Measurements from ENCODE around the gene HSPBAP1.

The HSPBAP1 gene

DNA sequence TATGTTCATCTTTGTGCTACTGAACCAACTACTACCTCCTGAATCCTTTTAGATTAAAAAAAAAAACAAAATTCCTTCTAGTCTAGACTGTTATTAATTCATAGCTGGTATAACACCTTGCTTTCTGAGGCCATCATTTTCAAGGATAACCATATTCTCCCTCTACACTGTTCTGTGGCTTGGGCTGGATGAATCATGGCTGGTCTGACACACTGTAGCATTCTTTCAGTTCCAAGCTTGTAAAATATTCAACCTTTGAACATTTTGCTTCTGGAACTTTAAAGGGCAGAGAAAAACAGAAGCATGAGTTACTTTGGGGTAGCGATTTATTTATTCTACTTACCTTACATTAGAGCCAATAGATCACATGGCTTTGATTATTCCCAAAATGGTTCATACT, 7.6 kb downstream of the HSPBAP1 start:
- Histone ChIP-seq H2BK120ac (ENCODE audit: low read depth, low read length) (no peak overlapping the region), H3K36me3 (replicated peaks in 1 of 2; ENCODE audit: control insufficient read depth in 2 of 2, insufficient read depth in 2 of 2, low read length in 2 of 2) (no peaks in the 10 kb centered on the region), H2BK15ac (ENCODE audit: low read length) (no peak overlapping the region), H2AFZ (ENCODE audit: low read length) (no peak overlapping the region), H3K14ac (ENCODE audit: low read length) (no peak overlapping the region), H3K79me1 (ENCODE audit: low read depth, low read length) (no peaks in the 10 kb centered on the region), H3K23ac (ENCODE audit: low read depth, low read length, poor library complexity) (no peak overlapping the region), H3K4me1 (ENCODE audit: control insufficient read depth in 2 of 2, insufficient read depth in 1 of 2, low read depth in 1 of 2, low read length in 2 of 2) (no peaks in the 10 kb centered on the region), H2AK5ac (ENCODE audit: low read depth, low read length) (no peak overlapping the region), H3K18ac (ENCODE audit: low read length) (no peak overlapping the region), H4K91ac (ENCODE audit: low read depth, low read length, poor library complexity) (no peak overlapping the region), H3K27ac (replicated peaks; ENCODE audit: low read length) (no peak overlapping the region), H2BK5ac (ENCODE audit: low read length) (no peak overlapping the region), H3K4me2 (ENCODE audit: insufficient read depth, low read length, poor library complexity, severe bottlenecking) (no peak overlapping the region), H3K9me3 (replicated peaks in 1 of 2; ENCODE audit: control insufficient read depth in 2 of 2, insufficient read depth in 1 of 2, low read depth in 1 of 2, low read length in 2 of 2) (peaks cover 2 to 4% of the 10 kb centered on the region in 2 donors), H2BK12ac (ENCODE audit: low read length) (no peak overlapping the region), H3K4ac (ENCODE audit: low read length) (no peak overlapping the region), H4K8ac (ENCODE audit: low read depth, low read length) (no peak overlapping the region), H3K9ac (ENCODE audit: low read depth, low read length, poor library complexity) (no peak overlapping the region), H3K4me3 (ENCODE audit: low read length in 2 of 2) (no peak overlapping the region), H3K27me3 (ENCODE audit: control insufficient read depth in 3 of 3, insufficient read depth in 3 of 3, low read depth in 1 of 3, low read length in 3 of 3) (no peaks in the 10 kb centered on the region)
- DNase-seq (ENCODE audit: low spot score), result no peak
- WGBS, 2 donors (ENCODE audit: extremely low coverage in 2 of 2, insufficient read length in 2 of 2, insufficient replicate concordance in 1 of 2), result no CpG with 5 or more reads among the region's 1 CpG

GRCh38 chr3:122785231-122785630, 8.4 kb downstream of the HSPBAP1 start:
- Histone ChIP-seq H3K4me2 (ENCODE audit: insufficient read depth, low read length, poor library complexity, severe bottlenecking) (no peak overlapping the region), H3K4ac (ENCODE audit: low read length) (no peak overlapping the region), H3K18ac (ENCODE audit: low read length) (no peak overlapping the region), H2BK120ac (ENCODE audit: low read depth, low read length) (no peak overlapping the region), H3K4me1 (ENCODE audit: control insufficient read depth in 2 of 2, insufficient read depth in 1 of 2, low read depth in 1 of 2, low read length in 2 of 2) (no peaks in the 10 kb centered on the region), H3K9ac (ENCODE audit: low read depth, low read length, poor library complexity) (no peak overlapping the region), H3K4me3 (ENCODE audit: low read length in 2 of 2) (no peak overlapping the region), H3K79me1 (ENCODE audit: low read depth, low read length) (no peaks in the 10 kb centered on the region), H2BK5ac (ENCODE audit: low read length) (no peak overlapping the region), H3K23ac (ENCODE audit: low read depth, low read length, poor library complexity) (no peak overlapping the region), H2BK15ac (ENCODE audit: low read length) (no peak overlapping the region), H4K91ac (ENCODE audit: low read depth, low read length, poor library complexity) (no peak overlapping the region), H3K36me3 (replicated peaks in 1 of 2; ENCODE audit: control insufficient read depth in 2 of 2, insufficient read depth in 2 of 2, low read length in 2 of 2) (no peaks in the 10 kb centered on the region), H3K14ac (ENCODE audit: low read length) (no peak overlapping the region), H3K9me3 (replicated peaks in 1 of 2; ENCODE audit: control insufficient read depth in 2 of 2, insufficient read depth in 1 of 2, low read depth in 1 of 2, low read length in 2 of 2) (peaks cover 2 to 4% of the 10 kb centered on the region in 2 donors), H4K8ac (ENCODE audit: low read depth, low read length) (no peak overlapping the region), H2AK5ac (ENCODE audit: low read depth, low read length) (no peak overlapping the region), H3K27me3 (ENCODE audit: control insufficient read depth in 3 of 3, insufficient read depth in 3 of 3, low read depth in 1 of 3, low read length in 3 of 3) (no peaks in the 10 kb centered on the region), H2AFZ (ENCODE audit: low read length) (no peak overlapping the region), H3K27ac (replicated peaks; ENCODE audit: low read length) (no peak overlapping the region), H2BK12ac (ENCODE audit: low read length) (no peak overlapping the region)
- DNase-seq (ENCODE audit: low spot score), result no peak
- no CpG with 5 or more reads among the region's 1 CpG for WGBS, 2 donors (ENCODE audit: extremely low coverage in 2 of 2, insufficient read length in 2 of 2, insufficient replicate concordance in 1 of 2)

GRCh38 chr3:122784436-122784835, 9.2 kb downstream of the HSPBAP1 start:
- Histone ChIP-seq H3K18ac (ENCODE audit: low read length) (no peak overlapping the region), H3K23ac (ENCODE audit: low read depth, low read length, poor library complexity) (no peak overlapping the region), H4K8ac (ENCODE audit: low read depth, low read length) (no peak overlapping the region), H2BK120ac (ENCODE audit: low read depth, low read length) (no peak overlapping the region), H2BK15ac (ENCODE audit: low read length) (no peak overlapping the region), H3K14ac (ENCODE audit: low read length) (no peak overlapping the region), H4K91ac (ENCODE audit: low read depth, low read length, poor library complexity) (no peak overlapping the region), H3K36me3 (replicated peaks in 1 of 2; ENCODE audit: control insufficient read depth in 2 of 2, insufficient read depth in 2 of 2, low read length in 2 of 2) (no peaks in the 10 kb centered on the region), H3K9ac (ENCODE audit: low read depth, low read length, poor library complexity) (no peak overlapping the region), H3K4me1 (ENCODE audit: control insufficient read depth in 2 of 2, insufficient read depth in 1 of 2, low read depth in 1 of 2, low read length in 2 of 2) (no peaks in the 10 kb centered on the region), H3K4ac (ENCODE audit: low read length) (no peak overlapping the region), H2AFZ (ENCODE audit: low read length) (no peak overlapping the region), H3K4me3 (ENCODE audit: low read length in 2 of 2) (no peak overlapping the region), H2AK5ac (ENCODE audit: low read depth, low read length) (no peak overlapping the region), H2BK5ac (ENCODE audit: low read length) (no peak overlapping the region), H3K9me3 (replicated peaks in 1 of 2; ENCODE audit: control insufficient read depth in 2 of 2, insufficient read depth in 1 of 2, low read depth in 1 of 2, low read length in 2 of 2) (peaks cover 2 to 4% of the 10 kb centered on the region in 2 donors), H3K27ac (replicated peaks; ENCODE audit: low read length) (no peak overlapping the region), H3K4me2 (ENCODE audit: insufficient read depth, low read length, poor library complexity, severe bottlenecking) (no peak overlapping the region), H3K27me3 (ENCODE audit: control insufficient read depth in 3 of 3, insufficient read depth in 3 of 3, low read depth in 1 of 3, low read length in 3 of 3) (no peaks in the 10 kb centered on the region), H2BK12ac (ENCODE audit: low read length) (no peak overlapping the region), H3K79me1 (ENCODE audit: low read depth, low read length) (no peaks in the 10 kb centered on the region)
- no CpG with 5 or more reads among the region's 1 CpG for WGBS, 2 donors (ENCODE audit: extremely low coverage in 2 of 2, insufficient read length in 2 of 2, insufficient replicate concordance in 1 of 2)
- DNase-seq (ENCODE audit: low spot score), result no peak

DNA sequence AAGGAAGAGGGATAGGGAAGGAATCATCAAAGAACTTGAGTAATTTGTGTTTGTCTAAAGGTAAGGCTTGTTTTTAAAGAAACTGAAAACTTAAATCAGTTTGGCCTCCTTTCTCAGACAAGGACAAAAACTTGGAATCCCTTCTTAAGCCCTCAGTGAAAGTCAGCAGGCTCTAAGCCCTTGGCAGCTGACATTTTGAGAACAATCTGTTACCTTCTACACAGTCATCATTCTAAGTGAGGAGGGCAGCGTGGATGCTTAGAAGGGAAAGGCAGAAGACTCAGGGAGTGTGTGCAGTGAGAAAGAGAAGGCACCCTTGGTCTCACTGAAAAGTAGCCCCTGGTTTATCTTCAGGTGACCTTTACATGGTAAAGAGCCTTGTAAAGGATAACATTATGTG, 10.8 kb downstream of the HSPBAP1 start:
- no peaks in the 10 kb centered on the region for H3K79me1 ChIP-seq (ENCODE audit: low read depth, low read length)
- H3K27ac ChIP-seq (replicated peaks; ENCODE audit: low read length), result no peak overlapping the region
- no peak overlapping the region for H2BK5ac ChIP-seq (ENCODE audit: low read length)
- no peak overlapping the region for H3K4me2 ChIP-seq (ENCODE audit: insufficient read depth, low read length, poor library complexity, severe bottlenecking)
- H3K23ac ChIP-seq (ENCODE audit: low read depth, low read length, poor library complexity), result no peak overlapping the region
- H3K9me3 ChIP-seq (replicated peaks in 1 of 2; ENCODE audit: control insufficient read depth in 2 of 2, insufficient read depth in 1 of 2, low read depth in 1 of 2, low read length in 2 of 2), result peaks cover 2 to 4% of the 10 kb centered on the region in 2 donors
- H2AFZ ChIP-seq (ENCODE audit: low read length), result no peak overlapping the region
- no peaks in the 10 kb centered on the region for H3K27me3 ChIP-seq (ENCODE audit: control insufficient read depth in 3 of 3, insufficient read depth in 3 of 3, low read depth in 1 of 3, low read length in 3 of 3)
- H3K14ac ChIP-seq (ENCODE audit: low read length), result no peak overlapping the region
- no peak overlapping the region for H2BK15ac ChIP-seq (ENCODE audit: low read length)
- no CpG with 5 or more reads among the region's 1 CpG for WGBS, 2 donors (ENCODE audit: extremely low coverage in 2 of 2, insufficient read length in 2 of 2, insufficient replicate concordance in 1 of 2)
- H3K18ac ChIP-seq (ENCODE audit: low read length), result no peak overlapping the region
- DNase-seq (ENCODE audit: low spot score), result no peak
- H3K36me3 ChIP-seq (replicated peaks in 1 of 2; ENCODE audit: control insufficient read depth in 2 of 2, insufficient read depth in 2 of 2, low read length in 2 of 2), result no peaks in the 10 kb centered on the region
- H3K4me1 ChIP-seq (ENCODE audit: control insufficient read depth in 2 of 2, insufficient read depth in 1 of 2, low read depth in 1 of 2, low read length in 2 of 2), result no peaks in the 10 kb centered on the region
- no peak overlapping the region for H4K8ac ChIP-seq (ENCODE audit: low read depth, low read length)
- no peak overlapping the region for H3K4ac ChIP-seq (ENCODE audit: low read length)
- no peak overlapping the region for H3K4me3 ChIP-seq (ENCODE audit: low read length in 2 of 2)
- H2BK120ac ChIP-seq (ENCODE audit: low read depth, low read length), result no peak overlapping the region
- H2BK12ac ChIP-seq (ENCODE audit: low read length), result no peak overlapping the region
- no peak overlapping the region for H4K91ac ChIP-seq (ENCODE audit: low read depth, low read length, poor library complexity)
- H3K9ac ChIP-seq (ENCODE audit: low read depth, low read length, poor library complexity), result no peak overlapping the region
- H2AK5ac ChIP-seq (ENCODE audit: low read depth, low read length), result no peak overlapping the region
